BLaER1 (cell line): ENCODE measurements around the gene SFXN3.

Experiments used
- H3K27ac ChIP-seq: shearing (Covaris generic); formaldehyde crosslinking; 2 replicates; pipeline ENCODE4 v1.8.1; 2022
- H3K27me3 ChIP-seq: shearing (Covaris generic); formaldehyde crosslinking; 2 replicates; pipeline ENCODE4 v1.8.1; 2022
- H3K36me3 ChIP-seq: shearing (Covaris generic); formaldehyde crosslinking; 2 replicates; pipeline ENCODE4 v1.8.1; 2022
- H3K4me1 ChIP-seq: shearing (Covaris generic); formaldehyde crosslinking; 2 replicates; pipeline ENCODE4 v1.8.1; 2022
- H3K4me2 ChIP-seq: shearing (Covaris generic); formaldehyde crosslinking; 2 replicates; pipeline ENCODE4 v1.8.1; 2022
- H3K4me3 ChIP-seq: shearing (Covaris generic); formaldehyde crosslinking; 2 replicates; pipeline ENCODE4 v1.8.1; 2022
- H3K9ac ChIP-seq: shearing (Covaris generic); formaldehyde crosslinking; 2 replicates; pipeline ENCODE4 v1.8.1; 2022
- H3K9me3 ChIP-seq: shearing (Covaris generic); formaldehyde crosslinking; 2 replicates; pipeline ENCODE4 v1.8.1; 2022
- H4K20me1 ChIP-seq: shearing (Covaris generic); formaldehyde crosslinking; 2 replicates; pipeline ENCODE4 v1.8.1; 2022
- Cebpa-rat ChIP-seq: shearing (Covaris generic); IDR thresholded peaks from 2 replicates; pipeline ENCODE4 v1.8.1; 2022

The SFXN3 gene

GRCh38 chr10:101063548-101064414 is 32.7 kb downstream of the SFXN3 start:
- peak overlapping the region; percentile 77 for H3K4me3 ChIP-seq
- peaks cover 55% of the 10 kb centered on the region for H3K4me1 ChIP-seq
- peak overlapping the region; percentile 100 for H3K9ac ChIP-seq
- no peaks in the 10 kb centered on the region for H3K9me3 ChIP-seq
- TF ChIP-seq Cebpa-rat = no peak
- no peaks in the 10 kb centered on the region for H3K27me3 ChIP-seq
- H3K36me3 ChIP-seq = no peaks in the 10 kb centered on the region
- peak overlapping the region; percentile 95 for H3K4me2 ChIP-seq
- peaks cover 7% of the 10 kb centered on the region; the same call in 1 of the 2 replicates for H4K20me1 ChIP-seq
- peak overlapping the region; percentile 100 for H3K27ac ChIP-seq

GRCh38 chr10:101064415-101065030 is 33.5 kb downstream of the SFXN3 start:
- Histone ChIP-seq H3K27me3 (no peaks in the 10 kb centered on the region), H3K4me2 (peak overlapping the region; percentile 95), H3K9ac (peak overlapping the region; percentile 100), H4K20me1 (peaks cover 2% of the 10 kb centered on the region; the same call in 1 of the 2 replicates), H3K27ac (peak overlapping the region; percentile 100), H3K4me1 (peaks cover 55% of the 10 kb centered on the region), H3K9me3 (no peaks in the 10 kb centered on the region), H3K4me3 (peak overlapping the region; percentile 78), H3K36me3 (no peaks in the 10 kb centered on the region)
- no peak for TF ChIP-seq Cebpa-rat

GRCh38 chr10:101065481-101066145 is 34.6 kb downstream of the SFXN3 start:
- Histone ChIP-seq H4K20me1 (no peaks in the 10 kb centered on the region), H3K27me3 (no peaks in the 10 kb centered on the region), H3K4me3 (peak overlapping the region; percentile 78), H3K4me2 (peak overlapping the region; percentile 95), H3K36me3 (no peaks in the 10 kb centered on the region), H3K9ac (peak overlapping the region; percentile 100), H3K4me1 (peaks cover 61% of the 10 kb centered on the region), H3K27ac (peak overlapping the region; percentile 100), H3K9me3 (no peaks in the 10 kb centered on the region)
- TF ChIP-seq Cebpa-rat = no peak

DNA sequence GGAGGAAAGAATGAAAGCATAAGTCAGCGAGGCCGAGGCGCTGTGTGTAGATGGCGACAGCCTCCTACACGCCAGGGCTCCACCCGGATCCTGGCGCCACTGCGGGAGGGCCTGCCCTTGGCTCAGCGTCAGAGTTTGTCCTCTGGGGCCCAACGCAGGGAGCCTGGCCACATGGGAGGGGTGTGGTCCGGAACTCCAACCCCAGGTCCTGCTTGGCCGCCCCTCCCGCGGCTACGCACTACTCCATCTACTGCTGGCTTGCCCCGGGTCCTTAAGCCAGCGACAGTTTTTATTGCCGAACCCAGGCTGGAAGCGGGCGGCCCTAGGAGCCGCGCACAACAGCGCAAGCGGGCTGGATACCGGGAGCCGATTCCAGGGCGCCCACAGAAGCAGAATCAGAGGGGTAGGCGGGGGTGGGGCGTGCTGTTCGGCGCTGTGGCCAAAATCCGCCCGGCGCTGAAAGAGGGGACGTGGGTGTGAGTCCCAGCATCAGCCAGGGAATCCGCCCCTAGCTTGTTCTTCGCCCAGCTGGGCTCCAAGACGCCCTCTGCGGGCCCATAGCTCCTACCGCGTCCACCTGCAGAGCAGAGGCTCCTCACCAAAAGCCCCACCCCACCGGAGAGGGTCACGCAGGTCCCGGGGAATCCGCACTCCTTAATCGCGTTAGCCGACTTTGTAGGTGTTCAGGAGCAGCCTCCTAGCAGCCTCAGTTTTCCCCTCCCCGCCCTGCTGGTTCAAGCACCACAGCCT is 35.3 kb downstream of the SFXN3 start:
- no peaks in the 10 kb centered on the region for H4K20me1 ChIP-seq
- peaks cover 68% of the 10 kb centered on the region for H3K4me1 ChIP-seq
- no peak for TF ChIP-seq Cebpa-rat
- H3K9me3 ChIP-seq = no peaks in the 10 kb centered on the region
- peak overlapping the region; percentile 95 for H3K4me2 ChIP-seq
- peak overlapping the region; percentile 78 for H3K4me3 ChIP-seq
- H3K27me3 ChIP-seq = no peaks in the 10 kb centered on the region
- H3K9ac ChIP-seq = peak overlapping the region; percentile 100
- peak overlapping the region; percentile 100 for H3K27ac ChIP-seq
- H3K36me3 ChIP-seq = no peaks in the 10 kb centered on the region

DNA sequence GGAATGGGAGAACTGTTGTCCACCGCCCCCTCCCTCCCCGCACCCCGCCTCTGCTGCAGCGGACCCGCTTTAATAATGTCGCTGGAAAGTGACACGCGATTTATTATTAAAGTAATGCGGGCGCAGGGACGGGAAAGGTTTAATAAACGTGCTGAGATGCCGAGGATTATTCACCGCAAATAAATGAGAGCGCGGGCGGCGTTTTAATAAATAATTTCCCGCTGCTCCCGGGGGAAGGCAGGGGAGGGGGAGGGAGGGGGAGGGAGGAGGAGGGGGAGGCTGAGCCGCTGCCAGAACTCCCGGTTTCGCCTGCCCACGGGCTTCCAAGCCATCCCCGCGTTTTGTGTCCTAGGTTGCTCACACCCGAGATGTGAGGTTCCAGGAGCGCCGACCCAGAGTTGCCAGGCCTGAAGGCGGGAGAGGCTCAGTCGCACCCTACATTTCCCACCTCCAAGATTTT is 35.9 kb downstream of the SFXN3 start:
- peak overlapping the region; percentile 100 for H3K9ac ChIP-seq
- H3K9me3 ChIP-seq = no peaks in the 10 kb centered on the region
- no peaks in the 10 kb centered on the region for H3K27me3 ChIP-seq
- H3K36me3 ChIP-seq = no peaks in the 10 kb centered on the region
- H4K20me1 ChIP-seq = no peaks in the 10 kb centered on the region
- peaks cover 70% of the 10 kb centered on the region for H3K4me1 ChIP-seq
- H3K27ac ChIP-seq = peak overlapping the region; percentile 100
- peak overlapping the region; percentile 95 for H3K4me2 ChIP-seq
- H3K4me3 ChIP-seq = peak overlapping the region; percentile 78
- TF ChIP-seq Cebpa-rat = no peak

DNA sequence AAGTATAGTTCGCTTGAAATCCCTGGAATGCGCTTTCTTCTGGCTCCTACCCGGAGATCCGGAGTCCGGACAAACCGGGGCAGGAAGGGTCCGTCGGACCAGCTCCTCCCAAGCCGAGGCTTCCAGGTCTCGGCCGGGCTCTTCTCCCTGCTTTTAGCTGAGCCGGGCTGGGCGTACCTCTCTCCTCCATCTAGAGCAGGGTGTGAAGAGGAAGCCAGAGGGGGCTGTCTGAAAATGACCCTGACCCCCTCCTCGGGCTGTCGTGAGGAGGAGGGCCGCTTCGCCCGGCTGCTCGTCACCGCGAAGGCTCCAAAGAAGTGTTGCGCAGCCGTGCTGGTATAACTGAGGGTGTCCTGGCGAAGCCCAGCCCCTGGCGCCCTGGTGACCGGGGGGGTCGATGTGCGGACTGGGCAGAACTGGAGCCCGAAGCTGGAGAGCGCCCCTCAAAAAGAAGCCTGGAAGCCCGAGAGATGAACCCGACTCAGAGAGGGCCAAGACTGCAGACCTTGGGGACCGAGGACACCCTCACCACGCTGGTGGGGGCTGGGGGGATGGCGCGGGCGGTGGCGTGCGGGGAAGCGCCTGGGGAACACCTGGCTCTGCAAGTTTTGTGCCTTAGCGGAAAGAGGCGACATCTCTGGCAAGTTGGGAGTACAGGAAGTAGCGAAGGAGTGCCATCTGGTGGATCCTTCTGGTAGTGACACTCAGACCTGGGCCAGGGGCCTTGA is 36.5 kb downstream of the SFXN3 start:
- peaks cover 74% of the 10 kb centered on the region for H3K4me1 ChIP-seq
- peak overlapping the region; percentile 100 for H3K9ac ChIP-seq
- H3K27ac ChIP-seq = peak overlapping the region; percentile 100
- H3K4me3 ChIP-seq = peak overlapping the region; percentile 78
- H4K20me1 ChIP-seq = no peaks in the 10 kb centered on the region
- no peaks in the 10 kb centered on the region for H3K27me3 ChIP-seq
- H3K9me3 ChIP-seq = no peaks in the 10 kb centered on the region
- peak overlapping the region; percentile 95 for H3K4me2 ChIP-seq
- no peak for TF ChIP-seq Cebpa-rat
- H3K36me3 ChIP-seq = no peaks in the 10 kb centered on the region

- Histone ChIP-seq H3K4me2 (peak overlapping the region; percentile 7; the same call in 1 of the 2 replicates), H3K27me3 (no peaks in the 10 kb centered on the region), H3K27ac (no peak overlapping the region), H4K20me1 (no peaks in the 10 kb centered on the region), H3K4me3 (no peak overlapping the region), H3K9ac (0 out of 2 replicates have a peak overlapping the region, but pooled peaks have one; percentile 15), H3K9me3 (no peaks in the 10 kb centered on the region), H3K36me3 (no peaks in the 10 kb centered on the region), H3K4me1 (peaks cover 64% of the 10 kb centered on the region)
- TF ChIP-seq Cebpa-rat = no peak
Measured at GRCh38 chr10:101069441-101069840, 38.4 kb downstream of the SFXN3 start.

DNA sequence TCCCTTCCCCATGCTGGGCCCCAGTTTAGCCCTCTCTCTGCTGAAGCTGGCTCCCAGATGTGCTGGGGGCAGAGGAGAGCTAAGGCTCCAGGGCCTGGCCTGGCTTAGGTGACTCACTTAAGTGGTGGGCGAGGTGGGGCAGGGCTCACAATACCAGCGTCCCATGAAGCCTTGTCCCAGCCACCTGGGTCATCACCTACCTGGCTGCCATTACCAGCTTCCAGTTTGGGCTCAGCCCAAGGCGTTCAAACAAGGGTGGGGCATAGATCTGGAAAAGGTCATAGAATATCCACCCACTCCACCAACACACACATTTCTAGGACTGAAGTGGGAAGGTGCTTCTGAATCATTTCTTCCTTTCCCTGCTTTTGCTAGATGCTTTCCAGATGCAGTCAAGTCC is 39.1 kb downstream of the SFXN3 start:
- H3K4me2 ChIP-seq = peak overlapping the region; percentile 81
- H3K9me3 ChIP-seq = no peaks in the 10 kb centered on the region
- H3K27me3 ChIP-seq = no peaks in the 10 kb centered on the region
- no peak overlapping the region; the same call in 1 of the 2 replicates for H3K9ac ChIP-seq
- H3K4me1 ChIP-seq = peaks cover 58% of the 10 kb centered on the region
- H3K36me3 ChIP-seq = no peaks in the 10 kb centered on the region
- peak overlapping the region; percentile 55; the same call in 1 of the 2 replicates for H3K27ac ChIP-seq
- no peak for TF ChIP-seq Cebpa-rat
- H3K4me3 ChIP-seq = no peak overlapping the region
- H4K20me1 ChIP-seq = no peaks in the 10 kb centered on the region
